H1 (cell line): Measurements from ENCODE around the gene GLCE. TPM values are rescaled to one million over a fixed set of nuclear protein-coding genes. Genes with fewer than 3 reads are reported as not detected.

ENCODE experiments used
- CTCF ChIA-PET: fragments of 300-600 bp; sonication (Branson Sonifier 250); formaldehyde crosslinking; loops from one replicate; lab custom pipeline; 2021; ENCODE audit not compliant: partially characterized antibody; lab: Charles Lee
- POLR2A ChIA-PET: fragments of 300-600 bp; sonication (Branson Sonifier 250); formaldehyde crosslinking; loops from one replicate; lab custom pipeline; 2021; ENCODE audit warnings: inconsistent platforms; ENCODE audit not compliant: partially characterized antibody; lab: Charles Lee
- DNase-seq, 2 experiments: peaks; one replicate each; pipeline versions ENCODE4 v3.0.0 to v3.0.0-alpha.2; 2010 to 2022; ENCODE audit warnings: low spot score in 2 of 2, low read depth in 1 of 2, mixed read lengths in 1 of 2
- FAIRE-seq: peaks from 2 replicates; lab custom pipeline; 2011; peaks lifted over from hg19 to GRCh38; lab: Jason Lieb, UNC
- H2AFZ ChIP-seq: 2 replicates; pipeline ENCODE4 v1.8.1; 2012; ENCODE audit warnings: low read length, inconsistent platforms
- H2AK5ac ChIP-seq: 2 replicates; pipeline ENCODE4 v1.6.1; 2013; ENCODE audit warnings: low read depth, low read length
- H2BK120ac ChIP-seq: replicated peaks from 2 replicates; pipeline ENCODE3; 2013; ENCODE audit warnings: low read depth, low read length, inconsistent platforms
- H2BK12ac ChIP-seq: 2 replicates; pipeline ENCODE4 v1.6.1; 2013; ENCODE audit warnings: low read depth, low read length
- H2BK15ac ChIP-seq: 2 replicates; pipeline ENCODE4 v1.6.1; 2013; ENCODE audit warnings: low read length
- H2BK20ac ChIP-seq: 2 replicates; pipeline ENCODE4 v1.6.1; 2013; ENCODE audit warnings: low read length
- H2BK5ac ChIP-seq: 2 replicates; pipeline ENCODE4 v1.6.1; 2013; ENCODE audit warnings: low read depth, low read length
- H3K14ac ChIP-seq: 2 replicates; pipeline ENCODE4 v1.6.1; 2013; ENCODE audit warnings: inconsistent platforms; ENCODE audit not compliant: insufficient read length
- H3K18ac ChIP-seq: 2 replicates; pipeline ENCODE4 v1.6.1; 2013; ENCODE audit warnings: low read length; ENCODE audit errors: extremely low read depth
- H3K23ac ChIP-seq: 2 replicates; pipeline ENCODE4 v1.6.1; 2013; ENCODE audit warnings: inconsistent platforms; ENCODE audit not compliant: insufficient read length
- H3K23me2 ChIP-seq: 2 replicates; pipeline ENCODE4 v1.6.1; 2013; ENCODE audit warnings: low read depth, low read length
- H3K27ac ChIP-seq: 2 replicates; pipeline ENCODE4 v1.6.1; 2011; ENCODE audit warnings: low read depth, low read length, inconsistent platforms
- H3K27me3 ChIP-seq, 4 experiments: replicated peaks in 1 of 4; 1 replicate in 1 of 4; 2 replicates in 3 of 4; pipeline versions ENCODE4 v1.6.1 to v1.8.1; 2011 to 2013; ENCODE audit warnings: low read length in 3 of 4, mild to moderate bottlenecking in 3 of 4, inconsistent platforms in 2 of 4, mixed read lengths in 2 of 4, moderate library complexity in 1 of 4; ENCODE audit not compliant: control insufficient read depth in 3 of 4, insufficient read depth in 3 of 4; ENCODE audit errors: extremely low read depth in 1 of 4
- H3K36me3 ChIP-seq, 4 experiments: 2 replicates each; pipeline versions ENCODE4 v1.6.1 to v1.8.1; 2011 to 2013; ENCODE audit warnings: mild to moderate bottlenecking in 4 of 4, low read length in 3 of 4, moderate library complexity in 2 of 4, control low read depth in 1 of 4, inconsistent platforms in 1 of 4; ENCODE audit not compliant: insufficient read depth in 4 of 4, control insufficient read depth in 2 of 4
- H3K4ac ChIP-seq: replicated peaks from 2 replicates; pipeline ENCODE3; 2013; ENCODE audit warnings: low read length, low read depth, mixed read lengths, inconsistent platforms; ENCODE audit not compliant: insufficient read length
- H3K4me1 ChIP-seq, 4 experiments: replicated peaks in 1 of 4; 1 replicate in 1 of 4; 2 replicates in 3 of 4; pipeline versions ENCODE4 v1.6.1 to v1.8.1; 2011 to 2013; ENCODE audit warnings: low read length in 3 of 4, inconsistent platforms in 2 of 4, mixed read lengths in 1 of 4; ENCODE audit not compliant: insufficient read depth in 4 of 4, control insufficient read depth in 3 of 4
- H3K4me2 ChIP-seq, 2 experiments: 2 replicates each; pipeline versions ENCODE4 v1.6.1 to v1.8.1; 2011 to 2013; ENCODE audit warnings: low read depth in 2 of 2, low read length in 2 of 2, control low read depth in 1 of 2, inconsistent platforms in 1 of 2, mild to moderate bottlenecking in 1 of 2; ENCODE audit not compliant: insufficient read depth in 1 of 2
- H3K4me3 ChIP-seq, 4 experiments: fragments of 200-600, 300-600 bp in 1 of 4; sonication (generic), shearing (Covaris generic), sonication (Bioruptor Twin) in 1 of 4; 2 replicates each; pipeline versions ENCODE4 v1.5.1 to v1.8.1; 2011 to 2016; ENCODE audit warnings: low read length in 4 of 4, low read depth in 3 of 4, control low read depth in 2 of 4, inconsistent platforms in 2 of 4, mild to moderate bottlenecking in 2 of 4, mixed read lengths in 1 of 4, moderate library complexity in 1 of 4; ENCODE audit not compliant: insufficient read depth in 2 of 4; ENCODE audit errors: extremely low read depth in 1 of 4
- H3K56ac ChIP-seq: replicated peaks from 2 replicates; pipeline ENCODE3; 2013; ENCODE audit warnings: low read depth, mild to moderate bottlenecking, mixed read lengths, low read length, inconsistent platforms; ENCODE audit not compliant: insufficient read length
- H3K79me1 ChIP-seq: 2 replicates; pipeline ENCODE4 v1.6.1; 2013; ENCODE audit warnings: low read depth, low read length, control low read depth
- H3K79me2 ChIP-seq, 2 experiments: 2 replicates each; pipeline versions ENCODE4 v1.6.1 to v1.8.1; 2012 to 2013; ENCODE audit warnings: low read length in 2 of 2, mild to moderate bottlenecking in 2 of 2, inconsistent platforms in 1 of 2; ENCODE audit not compliant: insufficient read depth in 2 of 2, control insufficient read depth in 1 of 2
- H3K9ac ChIP-seq, 4 experiments: replicated peaks in 1 of 4; 1 replicate in 1 of 4; 2 replicates in 3 of 4; pipeline versions ENCODE4 v1.6.1 to v1.8.1; 2011 to 2013; ENCODE audit warnings: low read depth in 3 of 4, low read length in 3 of 4, control low read depth in 2 of 4, mild to moderate bottlenecking in 2 of 4, moderate library complexity in 2 of 4, inconsistent platforms in 1 of 4; ENCODE audit errors: extremely low read depth in 1 of 4
- H3K9me3 ChIP-seq, 2 experiments: 2 replicates each; pipeline versions ENCODE4 v1.6.1 to v1.8.1; 2012 to 2013; ENCODE audit warnings: mild to moderate bottlenecking in 2 of 2, moderate library complexity in 2 of 2, control low read depth in 1 of 2, inconsistent platforms in 1 of 2, low read depth in 1 of 2, low read length in 1 of 2, mixed read lengths in 1 of 2; ENCODE audit not compliant: insufficient read depth in 2 of 2
- H4K20me1 ChIP-seq, 2 experiments: replicated peaks in 1 of 2; 2 replicates each; pipeline versions ENCODE3 to v1.8.1; 2011 to 2013; ENCODE audit warnings: inconsistent platforms in 2 of 2, low read length in 2 of 2, mild to moderate bottlenecking in 1 of 2; ENCODE audit not compliant: insufficient read depth in 2 of 2, control insufficient read depth in 1 of 2
- H4K5ac ChIP-seq: 2 replicates; pipeline ENCODE4 v1.6.1; 2013; ENCODE audit warnings: low read length, low read depth, mixed read lengths, inconsistent platforms; ENCODE audit not compliant: insufficient read length
- H4K8ac ChIP-seq: 2 replicates; pipeline ENCODE4 v1.8.0; 2013; ENCODE audit warnings: mild to moderate bottlenecking, moderate library complexity, low read length, inconsistent platforms; ENCODE audit not compliant: insufficient read depth; ENCODE audit errors: extremely low read depth
- H4K91ac ChIP-seq: replicated peaks from 2 replicates; pipeline ENCODE3; 2013; ENCODE audit warnings: low read length, mixed read lengths, inconsistent platforms; ENCODE audit not compliant: insufficient read length
- CBX8 ChIP-seq: fragments of 300-800, 300-1000 bp; sonication (generic); IDR thresholded peaks from 2 replicates; pipeline ENCODE4 v1.7.1; 2016; ENCODE audit warnings: low read depth, low read length, borderline replicate concordance
- CREB1 ChIP-seq: IDR thresholded peaks from 2 replicates; pipeline ENCODE4 v1.6.1; 2012; ENCODE audit warnings: inconsistent platforms
- FOSL1 ChIP-seq: IDR thresholded peaks from 2 replicates; pipeline ENCODE4 v1.6.1; 2011; ENCODE audit warnings: mild to moderate bottlenecking, low read depth, low read length, moderate library complexity; ENCODE audit not compliant: insufficient read depth
- GABPA ChIP-seq: IDR thresholded peaks from 2 replicates; pipeline ENCODE4 v1.6.1; 2011; ENCODE audit warnings: mild to moderate bottlenecking, low read length, moderate library complexity, borderline replicate concordance; ENCODE audit not compliant: insufficient read depth
- KDM4A ChIP-seq: IDR thresholded peaks from one replicate; pipeline ENCODE4 v1.7.1; 2012; ENCODE audit warnings: low read depth, mild to moderate bottlenecking, moderate library complexity, low read length, inconsistent platforms; ENCODE audit not compliant: severe bottlenecking
- NANOG ChIP-seq: IDR thresholded peaks from 2 replicates; pipeline ENCODE4 v1.6.1; 2011; ENCODE audit warnings: low read length, low read depth, mild to moderate bottlenecking, inconsistent platforms; ENCODE audit not compliant: insufficient read depth, poor library complexity, severe bottlenecking
- POLR2AphosphoS5 ChIP-seq: IDR thresholded peaks from 2 replicates; pipeline ENCODE4 v1.6.1; 2011; ENCODE audit warnings: low read depth, low read length
- RAD21 ChIP-seq, 2 experiments: IDR thresholded peaks in 1 of 2; conservative IDR thresholded peaks in 1 of 2; 2 replicates each; pipeline ENCODE4 v1.6.1; 2011; ENCODE audit warnings: low read depth in 2 of 2, low read length in 2 of 2, improper control_type of control experiment in 1 of 2, inconsistent platforms in 1 of 2, mild to moderate bottlenecking in 1 of 2, moderate library complexity in 1 of 2
- RNF2 ChIP-seq: fragments of 200-900, 300-1000 bp; sonication (generic); IDR thresholded peaks from 2 replicates; pipeline ENCODE4 v1.7.1; 2016; ENCODE audit warnings: borderline replicate concordance, low read depth, mild to moderate bottlenecking, antibody characterized with exemption, low read length; ENCODE audit not compliant: poor library complexity, severe bottlenecking; ENCODE audit errors: missing control alignments
- ZNF274 ChIP-seq: IDR thresholded peaks from 2 replicates; pipeline ENCODE4 v1.7.0; 2012; ENCODE audit warnings: low read length, borderline replicate concordance; ENCODE audit errors: extremely low read depth
- WGBS, 2 experiments: shearing (Covaris generic) in 1 of 2; methylation state at CpG; one replicate each; pipeline versions ENCODE4 v1.1.6 to v1.1.7; 2013 to 2015; ENCODE audit warnings: low lambda C conversion rate in 2 of 2, mixed read lengths in 2 of 2, inconsistent platforms in 1 of 2, low coverage in 1 of 2, missing lambda C conversion rate in 1 of 2; ENCODE audit not compliant: insufficient replicate concordance in 2 of 2, insufficient coverage in 1 of 2, insufficient read length in 1 of 2; ENCODE audit errors: extremely low coverage in 1 of 2, missing lambda C conversion rate in 1 of 2; 5-methylcytosine and 5-hydroxymethylcytosine counted together
- polyA plus RNA-seq, 7 experiments: library from polyadenylated mRNA; depleted of rRNA in 3 of 7; stranded (reverse) in 5 of 7; unstranded in 2 of 7; fragments of >200 nt in 5 of 7; fragments of 200-250 nt in 2 of 7; gene quantifications; 1 replicate in 5 of 7; 2 replicates in 1 of 7; 4 replicates in 1 of 7; pipeline versions ENCODE4 v1.2.1 to v1.2.3, GENCODE V29; 2011 to 2013; ENCODE audit warnings: missing spikeins in 2 of 7, mixed read lengths in 2 of 7
- total RNA-seq: library from RNA; stranded (reverse); fragmentation: NEBNext Ultra II Directional; extraction: Animal tissue kit (Norgen Biotek cat#: 25700); gene quantifications from 2 replicates; pipeline ENCODE4 v1.2.1, GENCODE V29; 2021

Gene GLCE
- total and polyA plus RNA-seq, 2 of the 8 experiments (the other 6 are each of a cell fraction or from before 2014, with no cell fraction given): 17.1 to 22.7 TPM

DNA sequence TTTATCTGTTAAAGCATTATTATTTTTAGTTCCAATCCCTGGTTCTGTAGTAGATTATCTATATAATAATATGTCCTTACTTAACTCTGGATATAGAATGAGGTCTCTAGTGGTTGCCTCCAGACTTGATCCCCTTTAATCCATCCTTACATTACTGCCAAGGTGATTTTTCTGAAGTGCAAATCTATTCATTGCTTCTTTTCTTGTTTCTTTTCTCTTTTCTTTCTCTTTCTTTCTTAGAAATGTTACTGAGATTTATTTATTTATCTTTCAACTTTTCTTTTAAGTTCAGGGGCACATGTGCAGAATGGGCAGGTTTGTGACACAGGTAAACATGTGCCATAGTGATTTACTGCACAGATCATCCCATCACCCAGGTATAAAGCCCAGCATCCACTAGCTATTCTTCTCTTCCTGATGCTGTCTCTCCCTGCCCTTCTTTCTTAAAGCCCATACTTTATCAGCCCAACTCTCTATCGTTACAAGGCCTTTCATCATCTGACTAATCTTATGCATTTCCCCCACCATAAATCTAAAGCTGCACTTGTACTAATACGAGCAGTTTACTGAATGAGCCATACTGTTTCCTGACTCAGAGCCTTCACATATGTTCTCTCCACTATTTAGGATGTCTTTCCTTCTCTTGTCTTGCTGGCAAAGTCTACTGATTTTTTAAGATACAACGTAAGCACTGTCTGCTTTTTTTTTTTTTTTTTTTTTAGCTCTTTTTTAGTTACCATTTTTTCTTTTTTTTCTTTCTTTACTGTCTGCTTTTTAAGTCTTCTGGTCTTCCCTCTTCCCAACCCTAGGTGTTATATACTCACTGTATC, 4.6 kb downstream of the GLCE start:
- Histone ChIP-seq H2BK120ac (no peak overlapping the region), H3K56ac (no peak overlapping the region), H3K14ac (no peak overlapping the region), H3K79me2 (peaks cover 0 to 83% of the 10 kb centered on the region in 2 experiments; a peak in 2 of 4 replicates), H2AK5ac (no peak overlapping the region), H3K23me2 (peaks cover 10% of the 10 kb centered on the region), H4K8ac (no peak overlapping the region), H3K4me2 (no peak overlapping the region), H2BK5ac (no peak overlapping the region), H3K79me1 (peaks cover 4% of the 10 kb centered on the region), H2BK12ac (no peak overlapping the region), H4K5ac (no peak overlapping the region), H4K20me1 (peaks cover 10 to 19% of the 10 kb centered on the region in 2 experiments), H2BK20ac (no peak overlapping the region), H3K9ac (no peak overlapping the region), H3K4me3 (no peak overlapping the region), H3K27me3 (no peaks in the 10 kb centered on the region; a peak in 2 of 7 replicates), H3K4ac (no peak overlapping the region), H4K91ac (no peak overlapping the region), H3K23ac (no peak overlapping the region), H3K4me1 (0 out of 7 replicates have a peak, but pooled peaks cover 0 to 1% (median 0%) of the 10 kb centered on the region in 4 experiments), H3K36me3 (no peaks in the 10 kb centered on the region), H2AFZ (no peak overlapping the region), H3K18ac (no peak overlapping the region), H3K27ac (no peak overlapping the region), H2BK15ac (no peak overlapping the region), H3K9me3 (no peaks in the 10 kb centered on the region)
- DNase-seq (no peak), FAIRE-seq (no peak)
- CTCF ChIA-PET: interaction anchor here (0.7 to 2.2 kb wide), 2 partner anchors 60 to 67 kb away, joined by 3 to 5 read pairs; no protein-coding TSS in a partner anchor
- POLR2A ChIA-PET: no interaction called here
- WGBS, 2 experiments: 83% methylated on average over 3 of the region's 3 CpGs; no CpG with 5 or more reads in 1 of the 2 experiments
- TF ChIP-seq FOSL1 (no peak), CBX8 (no peak), ZNF274 (no peak), NANOG (no peak), GABPA (no peak), CREB1 (no peak), RAD21 (IDR thresholded peaks at IDR 0.05 in 1 of 2, conservative IDR thresholded peaks at IDR 0.05 in 1 of 2; ENCODE audit: low read depth in 2 of 2, low read length in 2 of 2) (no peak), KDM4A (no peak), POLR2AphosphoS5 (no peak), RNF2 (no peak)
